HG02610 (cell line): Measurements from ENCODE around the gene ZMIZ2.
A peak's percentile ranks its signal among the peaks of the same experiment; 100 is the strongest.
"Not testable (repeated sequence)": the region's sequence is repeated elsewhere in the genome, so short reads cannot be mapped to it uniquely, and the experiment has no call there.

Experiments
- ATAC-seq: cut with Tn5 transposase; IDR thresholded peaks from one replicate; pipeline ENCODE4 v1.9.1; 2021; ENCODE audit warnings: mild to moderate bottlenecking, moderate library complexity; ENCODE audit not compliant: unreplicated experiment

ZMIZ2 gene

GRCh38 chr7:44769776-44770294 is 21.2 kb downstream of the ZMIZ2 start:
- peak; percentile 80 for ATAC-seq

GRCh38 chr7:44771358-44771757 is 22.7 kb downstream of the ZMIZ2 start:
- no peak for ATAC-seq

DNA sequence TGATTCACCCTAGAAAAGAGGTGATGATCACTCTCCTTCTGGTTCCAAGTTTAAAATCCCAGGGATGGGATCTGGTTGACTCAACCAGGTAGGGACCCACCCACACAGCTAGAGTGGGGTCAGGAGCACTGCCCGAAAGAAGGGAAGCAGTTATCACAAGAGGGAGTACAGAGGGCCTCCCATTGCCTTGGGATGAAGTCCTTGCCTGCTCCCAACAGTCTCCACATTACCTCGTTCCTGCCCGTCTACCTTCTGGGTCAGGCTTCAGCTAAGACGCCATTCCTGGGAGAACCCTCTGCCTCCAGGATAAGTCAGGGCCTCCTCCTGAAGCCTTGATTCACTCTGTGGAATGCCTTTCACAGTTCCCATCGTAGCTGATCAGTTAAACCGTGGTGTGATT is 23.8 kb downstream of the ZMIZ2 start:
- no peak for ATAC-seq

DNA sequence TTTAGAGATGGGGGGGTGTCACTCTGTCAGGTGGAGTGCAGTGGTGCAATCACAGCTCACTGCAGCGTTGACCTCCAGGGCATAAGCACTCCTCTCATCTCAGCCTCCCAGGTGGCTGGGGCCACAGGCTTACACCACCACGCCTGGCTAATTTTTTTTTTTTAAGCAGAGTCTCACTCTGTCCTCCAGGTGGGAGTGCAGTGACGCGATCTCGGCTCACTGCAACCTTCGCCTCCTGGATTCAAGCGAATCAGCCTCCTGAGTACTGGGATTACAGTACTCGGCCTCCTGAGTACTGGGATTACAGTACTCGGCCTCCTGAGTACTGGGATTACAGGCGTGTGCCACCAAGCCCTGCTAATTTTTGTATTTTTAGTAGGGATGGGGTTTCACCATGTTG is 24.2 kb downstream of the ZMIZ2 start:
- ATAC-seq = no peak

GRCh38 chr7:44774486-44774885 is 25.8 kb downstream of the ZMIZ2 start:
- ATAC-seq = not testable (repeated sequence)

GRCh38 chr7:44775383-44776107 is 26.9 kb downstream of the ZMIZ2 start:
- ATAC-seq = no peak

GRCh38 chr7:44776211-44776610 is 27.6 kb downstream of the ZMIZ2 start:
- no peak for ATAC-seq

GRCh38 chr7:44782460-44782859 is 33.8 kb downstream of the ZMIZ2 start:
- ATAC-seq = no peak

GRCh38 chr7:44783407-44783806 is 34.8 kb downstream of the ZMIZ2 start:
- ATAC-seq = no peak

GRCh38 chr7:44784364-44784763 is 35.7 kb downstream of the ZMIZ2 start:
- ATAC-seq = no peak

DNA sequence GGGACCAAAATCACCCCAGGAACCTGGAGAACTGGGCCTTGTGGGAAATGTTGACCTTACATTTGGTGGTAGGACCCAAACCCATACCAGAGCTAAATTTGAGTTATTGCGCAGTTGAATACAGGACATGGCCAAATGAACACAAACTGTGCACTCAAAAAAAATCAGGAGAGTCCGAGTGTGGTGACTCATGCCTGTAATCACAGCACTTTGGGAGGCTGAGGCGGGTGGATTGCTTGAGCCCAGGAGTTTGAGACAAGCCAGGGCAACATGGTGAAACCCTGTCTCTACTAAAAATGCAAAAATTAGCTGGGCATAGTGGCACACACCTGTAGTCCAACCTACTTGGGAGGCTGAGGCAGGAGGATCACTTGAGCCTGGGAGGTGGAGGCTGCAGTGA is 36.6 kb downstream of the ZMIZ2 start:
- ATAC-seq = not testable (repeated sequence)

DNA sequence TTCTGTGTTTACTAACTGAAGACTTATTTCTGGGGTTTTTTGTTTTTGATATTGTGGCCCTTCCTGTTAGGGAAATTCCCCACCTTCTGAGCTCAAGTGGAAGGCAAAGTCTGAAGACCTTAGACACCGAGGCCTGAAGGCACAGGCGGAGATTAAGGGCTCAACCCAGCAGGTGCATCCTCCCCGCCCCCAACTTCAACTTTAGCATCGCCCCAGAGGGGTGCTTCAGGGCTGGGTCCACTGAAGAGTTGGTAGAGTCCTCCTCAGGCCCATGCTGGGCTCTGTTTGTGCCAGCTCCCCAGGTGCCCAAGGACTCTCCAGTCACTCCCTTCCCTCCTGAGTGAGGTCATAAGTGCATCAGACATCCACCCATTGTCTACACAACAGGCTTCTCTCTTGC is 38.4 kb downstream of the ZMIZ2 start:
- no peak for ATAC-seq

GRCh38 chr7:44787762-44788161 is 39.1 kb downstream of the ZMIZ2 start:
- ATAC-seq = no peak

DNA sequence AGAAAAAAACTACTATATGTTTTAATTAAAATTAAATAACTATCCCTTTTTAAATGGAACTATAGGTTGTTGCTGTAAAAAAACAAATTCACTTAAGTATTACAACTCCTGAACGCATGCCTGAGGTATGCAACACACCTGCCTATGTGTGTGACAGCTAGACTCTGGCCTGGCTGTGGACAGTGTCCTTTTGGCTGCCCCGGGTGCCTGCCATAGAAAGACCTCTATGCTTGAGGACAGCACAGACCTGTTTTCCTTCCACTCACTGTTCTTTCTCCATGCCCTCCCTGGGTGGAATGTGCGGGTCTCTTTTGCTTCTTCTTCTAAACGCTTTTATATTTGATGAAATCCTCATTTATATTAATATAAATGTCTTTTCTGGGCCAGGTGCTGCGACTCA is 41.3 kb downstream of the ZMIZ2 start:
- no peak for ATAC-seq

- ATAC-seq = no peak
Observed at GRCh38 chr7:44791278-44792219, 42.9 kb downstream of the ZMIZ2 start.

GRCh38 chr7:44793919-44794318 is 45.3 kb downstream of the ZMIZ2 start:
- no peak for ATAC-seq

- no peak for ATAC-seq
Observed at GRCh38 chr7:44794331-44794730, 45.7 kb downstream of the ZMIZ2 start.

- peak; percentile 14 for ATAC-seq
Observed at GRCh38 chr7:44796034-44796503, 47.4 kb downstream of the ZMIZ2 start.

- peak; percentile 89 for ATAC-seq
Observed at GRCh38 chr7:44796504-44797328, 48.1 kb downstream of the ZMIZ2 start, which contains the start of gene PPIA. Gene PPIA (plus strand): TSS chr7:44796681. CDS start chr7:44796725, 44 bp downstream.
